Measurements from ENCODE around the gene TCP11L1.

The TCP11L1 gene

DNA sequence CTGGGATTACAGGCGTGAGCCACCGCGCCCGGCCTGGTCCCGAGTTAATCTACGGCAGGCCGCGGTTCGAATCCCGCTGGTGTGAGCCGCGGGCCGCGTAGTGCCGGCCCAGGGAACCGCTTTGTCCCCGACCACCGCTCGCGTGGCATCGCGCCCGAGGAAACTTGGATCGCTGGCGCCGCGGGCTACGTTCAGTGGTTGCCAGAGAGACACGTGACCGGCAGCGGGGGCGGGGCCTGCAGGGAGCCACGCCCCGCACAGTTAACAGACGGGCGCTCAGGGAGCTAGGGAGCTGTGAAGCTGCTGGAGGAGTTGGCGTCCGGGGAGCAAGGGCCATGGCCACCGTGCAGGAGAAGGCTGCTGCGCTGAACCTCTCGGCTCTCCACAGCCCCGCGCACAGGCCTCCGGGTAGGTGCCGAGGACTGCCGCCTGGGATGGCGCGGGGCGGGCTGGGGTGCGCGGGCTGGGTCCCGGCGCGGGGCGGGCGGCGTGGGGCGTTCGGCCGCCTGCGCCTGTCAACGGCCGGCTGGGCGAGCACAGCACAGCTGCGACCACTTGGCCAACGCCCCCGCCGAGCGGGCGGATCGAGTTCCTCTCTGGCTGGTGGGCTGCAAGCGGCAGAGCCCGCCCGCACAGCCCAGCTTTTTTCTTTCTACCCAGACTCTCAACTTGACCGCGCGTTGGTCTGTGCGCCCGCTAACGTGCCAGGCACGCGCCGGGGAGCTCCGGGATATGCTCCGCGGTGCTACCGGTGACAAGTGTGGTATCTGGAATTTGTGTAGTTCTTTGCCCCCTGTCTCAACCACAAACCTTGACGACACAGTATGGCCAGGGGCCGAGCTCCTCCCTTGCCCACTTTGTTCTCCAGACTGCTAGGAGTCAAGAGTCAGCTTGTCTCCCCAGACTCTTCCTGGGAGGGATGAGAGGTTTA lies 23.5 kb upstream of the TCP11L1 start, which contains the start of gene DEPDC7 (continued):
- TF ChIP-seq ZSCAN30 (tag by site-specific recombination; IDR thresholded peaks at IDR 0.05) (no peak), ZIC2 (tag by site-specific recombination; IDR thresholded peaks at IDR 0.05) (peak; percentile 84), ZNF792 (tag by site-specific recombination; IDR thresholded peaks at IDR 0.05) (no peak), ZNF221 (tag by site-specific recombination; IDR thresholded peaks at IDR 0.05; ENCODE audit: borderline replicate concordance) (no peak), ZBTB10 (tag by site-specific recombination; IDR thresholded peaks at IDR 0.05) (no peak), ZNF26 (tag by site-specific recombination; IDR thresholded peaks at IDR 0.05) (no peak), EGR2 (tag by site-specific recombination; IDR thresholded peaks at IDR 0.05; ENCODE audit: low read depth) (peak; percentile 58), ZNF701 (tag by site-specific recombination; IDR thresholded peaks at IDR 0.05) (no peak), KLF9 (tag by site-specific recombination; IDR thresholded peaks at IDR 0.05; ENCODE audit: low read depth) (peak; percentile 77), PATZ1 (tag by site-specific recombination; IDR thresholded peaks at IDR 0.05) (0 out of 2 replicates have a peak, but pooled peaks have one; percentile 13), ZNF585B (tag by site-specific recombination; IDR thresholded peaks at IDR 0.05) (no peak), REST (tag by site-specific recombination; IDR thresholded peaks at IDR 0.05) (no peak), ZNF549 (tag by site-specific recombination; IDR thresholded peaks at IDR 0.05) (no peak), ZNF621 (tag by site-specific recombination; IDR thresholded peaks at IDR 0.05) (no peak), ZNF560 (tag by site-specific recombination; IDR thresholded peaks at IDR 0.05; ENCODE audit: borderline replicate concordance) (no peak), ZNF404 (tag by site-specific recombination; IDR thresholded peaks at IDR 0.05) (no peak), ZNF146 (tag by site-specific recombination; IDR thresholded peaks at IDR 0.05) (no peak), ZNF138 (tag by site-specific recombination; IDR thresholded peaks at IDR 0.05; ENCODE audit: borderline replicate concordance) (no peak), ZSCAN4 (tag by site-specific recombination; IDR thresholded peaks at IDR 0.05) (no peak), ZNF155 (tag by site-specific recombination; IDR thresholded peaks at IDR 0.05) (no peak)
- TF ChIP-seq, protein P1, sequence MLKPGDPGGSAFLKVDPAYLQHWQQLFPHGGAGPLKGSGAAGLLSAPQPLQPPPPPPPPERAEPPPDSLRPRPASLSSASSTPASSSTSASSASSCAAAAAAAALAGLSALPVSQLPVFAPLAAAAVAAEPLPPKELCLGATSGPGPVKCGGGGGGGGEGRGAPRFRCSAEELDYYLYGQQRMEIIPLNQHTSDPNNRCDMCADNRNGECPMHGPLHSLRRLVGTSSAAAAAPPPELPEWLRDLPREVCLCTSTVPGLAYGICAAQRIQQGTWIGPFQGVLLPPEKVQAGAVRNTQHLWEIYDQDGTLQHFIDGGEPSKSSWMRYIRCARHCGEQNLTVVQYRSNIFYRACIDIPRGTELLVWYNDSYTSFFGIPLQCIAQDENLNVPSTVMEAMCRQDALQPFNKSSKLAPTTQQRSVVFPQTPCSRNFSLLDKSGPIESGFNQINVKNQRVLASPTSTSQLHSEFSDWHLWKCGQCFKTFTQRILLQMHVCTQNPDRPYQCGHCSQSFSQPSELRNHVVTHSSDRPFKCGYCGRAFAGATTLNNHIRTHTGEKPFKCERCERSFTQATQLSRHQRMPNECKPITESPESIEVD (tag by site-specific recombination; IDR thresholded peaks at IDR 0.05): no peak
